Measurements from ENCODE around the gene SLC13A5. TPM values are rescaled to one million over a fixed set of nuclear protein-coding genes. Genes with fewer than 3 reads are reported as not detected.

Gene SLC13A5
- total RNA-seq, 2 experiments from 2014 or later, result not detected

GRCh38 chr17:6702567-6703215 is 10.5 kb downstream of the SLC13A5 start:
- ChIA-PET CTCF (no interaction called here), POLR2A (no interaction called here)
- Mint-ChIP-seq H3K27me3 (peaks cover 35% of the 10 kb centered on the region), H3K36me3 (ENCODE audit: low read depth) (no peaks in the 10 kb centered on the region), H3K4me1 (ENCODE audit: low read depth) (no peaks in the 10 kb centered on the region), H3K27ac (no peak overlapping the region), H3K9me3 (no peaks in the 10 kb centered on the region), H3K4me3 (no peak overlapping the region)
- intact Hi-C loops (cut with DNase I, micrococcal nuclease), result no loop called here
- H3K4me3 ChIP-seq (ENCODE audit: low read length), result no peak overlapping the region
- DNase-seq, result no peak
- no peaks in the 10 kb centered on the region for H3K4me1 ChIP-seq (ENCODE audit: insufficient read depth, low read length)
- H3K9me3 ChIP-seq (ENCODE audit: control insufficient read depth in 1 of 2, insufficient read depth in 1 of 2, low read length in 2 of 2), result no peaks in the 10 kb centered on the region
- no peak overlapping the region for H3K27ac ChIP-seq (ENCODE audit: low read depth in 1 of 2, low read length in 2 of 2)
- ATAC-seq (ENCODE audit: poor library complexity), result no peak
- TF ChIP-seq CTCF (IDR thresholded peaks at IDR 0.05), result no peak
- H3K27me3 ChIP-seq (ENCODE audit: control insufficient read depth in 1 of 2, insufficient read depth in 2 of 2, low read length in 2 of 2), result peaks cover 0 to 11% of the 10 kb centered on the region in 2 experiments
- no peaks in the 10 kb centered on the region for H3K36me3 ChIP-seq (ENCODE audit: insufficient read depth, low read length)

GRCh38 chr17:6701719-6702118 is 11.4 kb downstream of the SLC13A5 start:
- POLR2A ChIA-PET, result no interaction called here
- H3K4me3 ChIP-seq (ENCODE audit: low read length), result no peak overlapping the region

GRCh38 chr17:6700948-6701307 is 12.2 kb downstream of the SLC13A5 start:
- Mint-ChIP-seq H3K27ac (no peak overlapping the region), H3K36me3 (ENCODE audit: low read depth) (no peaks in the 10 kb centered on the region), H3K4me3 (no peak overlapping the region), H3K4me1 (ENCODE audit: low read depth) (no peaks in the 10 kb centered on the region), H3K27me3 (peaks cover 18% of the 10 kb centered on the region), H3K9me3 (no peaks in the 10 kb centered on the region)
- H3K36me3 ChIP-seq (ENCODE audit: insufficient read depth, low read length), result no peaks in the 10 kb centered on the region
- CTCF ChIA-PET, result no interaction called here
- no peak overlapping the region for H3K4me3 ChIP-seq (ENCODE audit: low read length)
- H3K9me3 ChIP-seq (ENCODE audit: control insufficient read depth in 1 of 2, insufficient read depth in 1 of 2, low read length in 2 of 2), result no peaks in the 10 kb centered on the region
- no peak for DNase-seq
- H3K27me3 ChIP-seq (ENCODE audit: control insufficient read depth in 1 of 2, insufficient read depth in 2 of 2, low read length in 2 of 2), result peaks cover 0 to 7% of the 10 kb centered on the region in 2 experiments
- no peak for ATAC-seq (ENCODE audit: poor library complexity)
- intact Hi-C loops (cut with DNase I, micrococcal nuclease), result no loop called here
- H3K27ac ChIP-seq (ENCODE audit: low read depth in 1 of 2, low read length in 2 of 2), result no peak overlapping the region
- POLR2A ChIA-PET, result no interaction called here
- H3K4me1 ChIP-seq (ENCODE audit: insufficient read depth, low read length), result no peaks in the 10 kb centered on the region
- TF ChIP-seq CTCF (IDR thresholded peaks at IDR 0.05), result no peak

More at GRCh38 chr17:6701719-6702118, 11.4 kb downstream of the SLC13A5 start:
- peak; percentile 27 for TF ChIP-seq CTCF (IDR thresholded peaks at IDR 0.05)
- H3K27me3 ChIP-seq (ENCODE audit: control insufficient read depth in 1 of 2, insufficient read depth in 2 of 2, low read length in 2 of 2), result peaks cover 0 to 7% of the 10 kb centered on the region in 2 experiments
- Mint-ChIP-seq H3K4me1 (ENCODE audit: low read depth) (no peaks in the 10 kb centered on the region), H3K36me3 (ENCODE audit: low read depth) (no peaks in the 10 kb centered on the region), H3K4me3 (no peak overlapping the region), H3K27ac (no peak overlapping the region), H3K9me3 (no peaks in the 10 kb centered on the region), H3K27me3 (peaks cover 26% of the 10 kb centered on the region)
- no peaks in the 10 kb centered on the region for H3K36me3 ChIP-seq (ENCODE audit: insufficient read depth, low read length)
- peak in 7 of 14 experiments; percentile 17 to 54 (median 26) for DNase-seq
- CTCF ChIA-PET, result no interaction called here
- H3K4me1 ChIP-seq (ENCODE audit: insufficient read depth, low read length), result no peaks in the 10 kb centered on the region
- no peaks in the 10 kb centered on the region for H3K9me3 ChIP-seq (ENCODE audit: control insufficient read depth in 1 of 2, insufficient read depth in 1 of 2, low read length in 2 of 2)
- intact Hi-C loops (cut with DNase I, micrococcal nuclease), result no loop called here
- ATAC-seq (ENCODE audit: poor library complexity), result peak; percentile 51
- no peak overlapping the region for H3K27ac ChIP-seq (ENCODE audit: low read depth in 1 of 2, low read length in 2 of 2)
